Measurements from ENCODE around the gene CASKIN1. TPM values are rescaled to one million over a fixed set of nuclear protein-coding genes. Genes with fewer than 3 reads are reported as not detected.
A peak's percentile ranks its signal among the peaks of the same experiment; 100 is the strongest.

Gene CASKIN1
- polyA plus RNA-seq, 3 donors: not detected

DNA sequence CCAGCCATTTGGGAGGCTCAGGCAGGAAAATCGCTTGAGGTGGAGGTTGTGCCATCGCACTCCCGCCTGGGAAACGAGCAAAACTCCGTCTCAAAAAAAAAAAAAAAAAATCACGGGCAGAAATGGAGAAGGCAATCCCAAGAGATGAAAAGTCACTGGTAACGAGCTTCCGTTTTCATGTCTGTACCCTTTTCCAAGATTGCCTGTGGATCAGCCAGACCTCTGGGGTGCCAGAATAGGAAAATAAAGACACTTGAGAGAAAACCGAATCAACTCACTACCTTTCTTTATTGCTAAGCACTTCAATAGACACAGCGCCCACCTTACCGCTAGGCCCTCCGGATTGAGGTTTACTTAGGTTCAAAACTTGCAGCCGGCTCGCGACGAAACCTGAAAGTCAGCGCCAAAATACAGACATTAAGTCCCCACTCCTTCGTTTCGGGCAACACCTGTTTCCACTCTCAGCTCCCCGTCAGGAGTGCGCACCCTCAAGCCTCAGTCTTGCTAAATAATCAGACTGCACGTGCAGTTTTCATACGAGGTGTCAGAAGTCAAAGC, 41.8 kb downstream of the CASKIN1 start:
- Histone ChIP-seq H3K4me2 (replicated peaks; ENCODE audit: extremely low read depth, low read length, poor library complexity, severe bottlenecking) (peak overlapping the region; percentile 89), H3K27ac (ENCODE audit: low read depth in 1 of 2, low read length in 2 of 2) (peak overlapping the region; percentile 62 to 86), H3K79me2 (ENCODE audit: insufficient read depth, low read length) (peaks cover 74% of the 10 kb centered on the region), H3K4me1 (ENCODE audit: control insufficient read depth in 1 of 2, insufficient read depth in 2 of 2, low read length in 2 of 2) (peaks cover 40 to 55% of the 10 kb centered on the region in 2 donors), H2AFZ (ENCODE audit: insufficient read depth, low read depth, low read length, poor library complexity, severe bottlenecking) (peak overlapping the region; percentile 77), H3K27me3 (ENCODE audit: control insufficient read depth in 2 of 2, insufficient read depth in 2 of 2, low read length in 2 of 2) (peaks cover 0 to 10% of the 10 kb centered on the region in 2 donors), H3K4me3 (replicated peaks in 1 of 3; ENCODE audit: low read depth in 2 of 3, low read length in 3 of 3) (peak overlapping the region; percentile 86 to 97 (median 91)), H3K36me3 (replicated peaks in 1 of 2; ENCODE audit: control insufficient read depth in 1 of 2, insufficient read depth in 2 of 2, low read length in 2 of 2) (peaks cover 3 to 9% of the 10 kb centered on the region in 2 donors), H3K9me3 (replicated peaks in 1 of 2; ENCODE audit: control insufficient read depth in 1 of 2, insufficient read depth in 1 of 2, low read length in 2 of 2) (no peaks in the 10 kb centered on the region), H3K9ac (ENCODE audit: insufficient read depth, low read length, poor library complexity, severe bottlenecking) (peak overlapping the region; percentile 73), H4K20me1 (ENCODE audit: insufficient read depth, low read length) (peaks cover 91% of the 10 kb centered on the region)
- Mint-ChIP-seq H3K9me3 (peaks cover 0 to 2% (median 0%) of the 10 kb centered on the region in 7 donors), H3K36me3 (peaks cover 12 to 18% of the 10 kb centered on the region in 2 donors), H3K4me1 (peaks cover 60% of the 10 kb centered on the region), H3K27me3 (ENCODE audit: low read depth in 3 of 3) (peaks cover 5 to 12% (median 9%) of the 10 kb centered on the region in 3 donors), H3K4me3 (peak overlapping the region; percentile 83 to 93), H3K27ac (peak overlapping the region; percentile 80 to 93 (median 87))
- 5% methylated on average over 18 of the region's 23 CpGs for whole genome bisulfite sequencing (ENCODE audit: insufficient coverage)
- TF ChIP-seq, protein P1, sequence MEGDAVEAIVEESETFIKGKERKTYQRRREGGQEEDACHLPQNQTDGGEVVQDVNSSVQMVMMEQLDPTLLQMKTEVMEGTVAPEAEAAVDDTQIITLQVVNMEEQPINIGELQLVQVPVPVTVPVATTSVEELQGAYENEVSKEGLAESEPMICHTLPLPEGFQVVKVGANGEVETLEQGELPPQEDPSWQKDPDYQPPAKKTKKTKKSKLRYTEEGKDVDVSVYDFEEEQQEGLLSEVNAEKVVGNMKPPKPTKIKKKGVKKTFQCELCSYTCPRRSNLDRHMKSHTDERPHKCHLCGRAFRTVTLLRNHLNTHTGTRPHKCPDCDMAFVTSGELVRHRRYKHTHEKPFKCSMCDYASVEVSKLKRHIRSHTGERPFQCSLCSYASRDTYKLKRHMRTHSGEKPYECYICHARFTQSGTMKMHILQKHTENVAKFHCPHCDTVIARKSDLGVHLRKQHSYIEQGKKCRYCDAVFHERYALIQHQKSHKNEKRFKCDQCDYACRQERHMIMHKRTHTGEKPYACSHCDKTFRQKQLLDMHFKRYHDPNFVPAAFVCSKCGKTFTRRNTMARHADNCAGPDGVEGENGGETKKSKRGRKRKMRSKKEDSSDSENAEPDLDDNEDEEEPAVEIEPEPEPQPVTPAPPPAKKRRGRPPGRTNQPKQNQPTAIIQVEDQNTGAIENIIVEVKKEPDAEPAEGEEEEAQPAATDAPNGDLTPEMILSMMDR (IDR thresholded peaks at IDR 0.05): no peak
- intact Hi-C loops (cut with micrococcal nuclease): loop anchor here (2.0 to 10.0 kb wide), 8 partner anchors 50 to 350 kb away; partner anchors contain the start of genes MLST8 (in 2 of the 2), ZNF598 (in 2 of the 2), MSRB1 (in 1 of the 2) and NTHL1 (in 1 of the 2)
- DNase-seq: no peak

DNA sequence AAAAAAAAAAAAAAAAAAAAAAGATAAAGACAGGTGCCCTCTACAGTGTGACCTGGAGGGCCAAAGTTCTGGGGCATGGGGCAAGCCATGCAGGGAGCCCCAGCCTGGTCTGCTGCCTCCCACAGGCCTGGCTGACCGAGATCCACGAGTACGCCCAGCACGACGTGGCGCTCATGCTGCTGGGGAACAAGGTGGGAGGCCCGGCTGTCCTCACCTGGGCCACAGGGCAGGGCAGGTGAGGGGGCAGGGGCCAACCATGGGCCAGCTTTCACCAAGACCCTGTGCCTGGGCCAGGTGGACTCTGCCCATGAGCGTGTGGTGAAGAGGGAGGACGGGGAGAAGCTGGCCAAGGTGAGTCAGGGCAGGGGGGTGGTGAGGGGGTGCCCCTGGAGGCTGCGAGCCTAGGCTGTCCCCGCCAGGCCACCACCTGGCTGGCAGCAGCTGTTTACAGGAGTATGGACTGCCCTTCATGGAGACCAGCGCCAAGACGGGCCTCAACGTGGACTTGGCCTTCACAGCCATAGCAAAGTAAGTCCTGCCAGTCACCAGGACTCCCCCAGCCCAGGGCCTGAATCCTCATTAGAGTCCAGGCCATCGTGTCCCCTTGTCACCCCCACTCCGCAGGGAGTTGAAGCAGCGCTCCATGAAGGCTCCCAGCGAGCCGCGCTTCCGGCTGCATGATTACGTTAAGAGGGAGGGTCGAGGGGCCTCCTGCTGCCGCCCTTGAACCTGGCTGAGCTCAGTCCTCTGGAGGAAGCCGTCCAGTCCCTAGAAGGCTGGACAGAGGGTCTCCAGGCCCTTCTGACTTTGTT, 43.5 kb downstream of the CASKIN1 start:
- H3K4me3 Mint-ChIP-seq: peak overlapping the region; percentile 83 to 93
- H3K4me1 ChIP-seq (ENCODE audit: control insufficient read depth in 1 of 2, insufficient read depth in 2 of 2, low read length in 2 of 2): peaks cover 53 to 68% of the 10 kb centered on the region in 2 donors
- peaks cover 0 to 6% (median 0%) of the 10 kb centered on the region in 7 donors for H3K9me3 Mint-ChIP-seq
- H3K27ac Mint-ChIP-seq: peak overlapping the region in 2 of 7 donors; percentile 12 to 57
- no peak overlapping the region for H2AFZ ChIP-seq (ENCODE audit: insufficient read depth, low read depth, low read length, poor library complexity, severe bottlenecking)
- intact Hi-C loops (cut with micrococcal nuclease): loop anchor here (5.0 to 10.0 kb wide), 5 partner anchors 131 to 352 kb away; partner anchors contain the start of genes ZNF598 (in 2 of the 2) and MSRB1 (in 1 of the 2)
- H3K27me3 Mint-ChIP-seq (ENCODE audit: low read depth in 3 of 3): peaks cover 9 to 24% (median 13%) of the 10 kb centered on the region in 3 donors
- peak overlapping the region; percentile 49 for H3K9ac ChIP-seq (ENCODE audit: insufficient read depth, low read length, poor library complexity, severe bottlenecking)
- peak overlapping the region in 1 of 2 donors; percentile 26 for H3K27ac ChIP-seq (ENCODE audit: low read depth in 1 of 2, low read length in 2 of 2)
- H3K27me3 ChIP-seq (ENCODE audit: control insufficient read depth in 2 of 2, insufficient read depth in 2 of 2, low read length in 2 of 2): peaks cover 0 to 22% of the 10 kb centered on the region in 2 donors
- no peaks in the 10 kb centered on the region for H3K9me3 ChIP-seq (replicated peaks in 1 of 2; ENCODE audit: control insufficient read depth in 1 of 2, insufficient read depth in 1 of 2, low read length in 2 of 2)
- H3K4me1 Mint-ChIP-seq: peaks cover 63% of the 10 kb centered on the region
- H3K36me3 ChIP-seq (replicated peaks in 1 of 2; ENCODE audit: control insufficient read depth in 1 of 2, insufficient read depth in 2 of 2, low read length in 2 of 2): peaks cover 3 to 9% of the 10 kb centered on the region in 2 donors
- H3K4me3 ChIP-seq (replicated peaks in 1 of 3; ENCODE audit: low read depth in 2 of 3, low read length in 3 of 3): peak overlapping the region in 2 of 3 experiments; percentile 28 to 97
- H4K20me1 ChIP-seq (ENCODE audit: insufficient read depth, low read length): peaks cover 83% of the 10 kb centered on the region
- peaks cover 56% of the 10 kb centered on the region for H3K79me2 ChIP-seq (ENCODE audit: insufficient read depth, low read length)
- 60% methylated on average over 25 of the region's 25 CpGs for WGBS (ENCODE audit: insufficient coverage)
- DNase-seq: no peak
- peaks cover 11 to 18% of the 10 kb centered on the region in 2 donors for H3K36me3 Mint-ChIP-seq
- peak overlapping the region; percentile 89 for H3K4me2 ChIP-seq (replicated peaks; ENCODE audit: extremely low read depth, low read length, poor library complexity, severe bottlenecking)
- TF ChIP-seq, protein P1 (IDR thresholded peaks at IDR 0.05): no peak

All from CD14-positive monocyte (primary cell).